GM19099 (cell line): ENCODE data around the gene MAP4K5.

Source experiments
- POLR2A ChIP-seq: IDR thresholded peaks from 3 replicates; pipeline ENCODE4 v1.6.1; 2011; ENCODE audit warnings: low read depth; ENCODE audit not compliant: insufficient read length; ENCODE audit errors: extremely low read depth

MAP4K5 gene

DNA sequence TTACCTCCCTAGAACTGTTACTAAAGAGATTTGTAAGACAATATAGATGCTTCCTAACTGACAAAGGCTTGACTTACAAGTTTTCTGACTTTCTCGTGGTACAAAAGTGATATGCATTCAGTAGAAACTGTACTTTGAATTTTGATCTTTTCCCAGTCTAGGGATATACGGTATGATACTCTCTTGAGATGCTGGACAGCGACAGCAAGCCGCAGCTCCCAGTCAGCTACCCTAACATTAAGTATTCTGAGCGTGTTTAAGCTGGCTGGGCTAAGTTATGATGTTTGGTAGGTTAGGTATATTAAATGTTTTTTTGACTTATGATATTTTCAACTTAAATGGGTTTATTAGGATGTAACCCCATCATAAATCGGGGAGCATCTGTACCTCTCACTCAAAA is 80.5 kb downstream of the MAP4K5 start:
- no peak for TF ChIP-seq POLR2A

DNA sequence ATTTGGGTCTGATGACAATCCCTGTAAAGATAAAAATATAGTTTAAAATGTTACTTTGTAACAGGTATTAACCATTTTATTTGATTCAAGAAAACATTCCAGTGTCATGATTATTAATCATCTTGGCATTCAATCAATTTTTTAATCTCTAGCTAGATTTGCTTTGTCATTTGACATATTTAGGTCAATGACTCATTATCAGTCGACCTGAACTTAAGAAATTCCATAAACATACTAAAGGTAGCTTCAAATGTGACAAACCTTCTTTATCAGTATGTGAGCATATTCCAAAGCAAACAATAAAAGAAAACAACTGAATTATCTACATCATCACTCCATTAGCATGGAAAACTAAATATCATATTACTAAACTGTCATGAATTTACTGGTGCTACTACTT is 84.9 kb downstream of the MAP4K5 start:
- no peak for TF ChIP-seq POLR2A

DNA sequence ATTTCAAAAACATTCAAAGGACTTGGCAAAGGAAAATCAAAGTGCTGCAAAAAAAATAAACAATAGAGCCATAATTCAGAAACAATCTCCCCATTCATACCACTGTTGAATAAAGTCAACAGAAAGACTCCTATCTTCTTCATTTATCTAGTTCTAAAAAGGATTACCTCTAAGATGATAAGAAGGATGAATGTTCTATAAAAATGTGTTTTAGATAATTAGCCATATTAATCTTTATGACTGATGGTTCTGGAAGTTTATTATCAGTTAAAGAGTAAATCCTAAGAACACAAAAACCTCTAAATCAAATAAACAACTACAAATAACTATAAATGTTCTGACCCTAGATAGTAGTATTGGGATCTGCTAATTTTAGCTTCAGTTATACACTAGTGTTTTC is 97.8 kb downstream of the MAP4K5 start:
- TF ChIP-seq POLR2A: no peak

DNA sequence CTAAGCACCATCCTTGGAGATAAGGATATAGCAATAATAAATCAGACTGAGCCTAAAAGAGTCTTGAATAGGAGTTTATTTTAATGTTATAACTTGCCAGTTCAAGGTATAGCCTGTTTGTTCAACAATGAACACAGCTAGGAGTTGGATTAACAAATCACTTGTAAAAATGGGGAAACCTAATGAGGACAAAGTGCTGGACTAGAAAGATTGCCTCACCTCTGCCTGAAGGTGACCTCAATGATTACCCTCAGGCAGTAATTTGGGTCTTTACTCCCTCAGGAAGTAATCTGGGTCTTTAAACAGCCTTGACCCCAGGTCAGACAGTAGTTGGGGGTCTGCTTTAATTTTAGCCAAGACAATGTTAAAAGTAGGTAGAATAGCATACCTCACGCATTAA is 100.2 kb downstream of the MAP4K5 start:
- no peak for TF ChIP-seq POLR2A

DNA sequence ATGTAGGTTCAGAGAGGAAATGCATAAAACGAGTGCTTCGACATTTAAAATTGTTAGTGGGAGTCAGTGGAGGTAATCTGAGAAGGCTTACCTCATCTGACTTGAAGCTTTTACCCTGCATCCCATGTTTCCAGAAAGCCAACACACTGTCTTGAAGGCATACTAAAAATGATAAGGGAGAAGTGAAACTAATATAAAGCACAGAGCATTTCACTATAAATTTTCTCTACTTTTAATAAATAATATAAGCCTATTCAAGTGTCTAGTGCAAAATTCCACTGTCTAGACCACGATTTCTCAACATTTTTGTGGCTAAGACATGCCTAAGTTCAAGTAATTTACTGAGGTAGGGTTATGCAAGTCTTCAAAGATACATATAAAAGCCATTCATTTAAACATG is 106.6 kb downstream of the MAP4K5 start:
- no peak for TF ChIP-seq POLR2A

DNA sequence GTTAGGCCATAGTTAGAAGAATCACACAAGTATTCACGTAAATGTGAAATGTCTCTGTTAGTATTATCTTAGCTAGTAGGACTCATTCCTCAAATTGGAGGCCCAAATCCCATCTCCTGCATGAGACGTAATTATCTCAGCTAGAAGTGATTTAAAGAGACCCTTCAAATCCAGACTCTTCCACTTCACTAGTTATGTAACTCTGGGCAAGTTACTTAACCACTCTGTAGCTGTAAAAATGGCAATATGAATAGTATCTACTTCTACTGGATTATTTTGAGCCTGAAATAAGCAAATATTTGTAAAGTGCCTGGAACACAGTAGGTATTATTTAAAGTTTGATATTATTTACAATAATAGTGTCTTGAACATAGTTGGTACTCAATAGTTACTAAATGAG is 107.3 kb downstream of the MAP4K5 start:
- no peak for TF ChIP-seq POLR2A

DNA sequence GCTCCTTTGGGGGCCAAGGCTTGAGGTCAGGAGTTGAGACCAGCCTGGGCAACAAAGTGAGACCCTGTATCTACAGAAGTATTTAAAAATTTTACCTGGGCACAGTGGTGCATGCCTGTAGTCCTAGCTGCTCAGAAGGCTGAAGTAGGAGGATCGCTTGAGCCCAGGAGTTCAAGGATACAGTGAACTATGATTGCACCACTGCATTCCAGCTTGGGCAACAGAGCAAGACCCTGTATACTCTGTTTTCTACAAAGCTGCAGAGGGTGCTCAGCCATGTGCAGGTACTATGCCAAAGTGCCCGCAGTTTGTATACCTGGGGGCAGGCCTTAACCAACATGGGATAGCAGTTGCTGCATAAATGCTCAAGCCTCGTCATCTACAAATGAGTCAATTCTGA is 108.8 kb downstream of the MAP4K5 start:
- TF ChIP-seq POLR2A: no peak

DNA sequence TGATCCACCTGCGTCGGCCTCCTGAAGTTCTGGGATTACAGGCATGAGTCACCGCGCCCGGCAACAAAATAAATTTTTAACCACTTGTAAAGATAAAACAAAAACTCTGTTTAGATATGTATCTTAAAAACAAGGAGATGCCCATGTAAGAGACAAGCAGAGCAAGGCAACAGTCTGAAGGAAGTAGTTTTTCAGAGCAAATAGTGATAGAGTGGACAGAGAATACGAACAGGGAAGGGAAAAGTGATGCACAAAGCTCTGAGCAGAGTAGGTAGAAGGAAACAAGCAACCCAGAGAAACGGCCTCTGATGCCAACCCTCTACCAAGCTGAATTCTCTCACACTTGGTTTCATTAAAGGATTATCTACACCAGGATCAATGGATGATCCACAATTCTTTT is 110.9 kb downstream of the MAP4K5 start:
- no peak for TF ChIP-seq POLR2A

DNA sequence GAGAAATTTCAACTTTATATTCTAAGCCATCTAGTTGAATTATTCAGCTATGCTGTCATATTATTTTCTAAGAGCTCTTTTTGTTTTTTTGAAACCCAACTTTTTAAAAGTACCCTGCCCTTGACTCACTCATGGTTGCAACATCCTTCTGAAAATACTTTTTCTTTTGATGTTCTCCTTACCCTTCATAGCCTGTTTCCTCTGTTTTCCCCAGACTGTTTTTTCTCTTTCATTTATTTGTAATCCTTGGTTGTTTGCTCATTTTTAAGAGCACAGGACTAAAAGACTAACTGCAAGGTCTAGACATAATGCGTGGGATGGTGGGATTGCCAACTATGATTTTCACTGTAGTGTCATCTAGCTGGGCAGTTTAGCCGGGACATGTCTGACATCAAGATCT is 114.5 kb downstream of the MAP4K5 start:
- no peak for TF ChIP-seq POLR2A

DNA sequence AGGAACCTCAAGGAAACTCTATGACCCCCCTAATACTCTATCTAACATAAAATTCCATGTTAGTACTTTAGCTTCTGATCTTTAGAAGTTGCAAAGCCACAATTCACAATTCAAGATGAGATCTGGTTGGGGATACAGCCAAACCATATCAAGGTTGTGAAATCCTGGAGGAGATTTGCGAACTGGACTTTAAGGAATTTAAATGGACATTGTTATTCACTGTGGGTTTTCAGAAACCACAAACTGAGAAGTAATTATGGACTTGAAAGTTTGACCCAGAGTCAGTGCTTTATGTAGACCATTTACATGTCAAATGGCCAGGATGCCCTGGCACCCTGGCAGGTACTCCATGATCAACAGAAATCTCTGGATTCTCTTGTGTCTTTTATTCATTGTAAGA is 121.4 kb downstream of the MAP4K5 start:
- no peak for TF ChIP-seq POLR2A

DNA sequence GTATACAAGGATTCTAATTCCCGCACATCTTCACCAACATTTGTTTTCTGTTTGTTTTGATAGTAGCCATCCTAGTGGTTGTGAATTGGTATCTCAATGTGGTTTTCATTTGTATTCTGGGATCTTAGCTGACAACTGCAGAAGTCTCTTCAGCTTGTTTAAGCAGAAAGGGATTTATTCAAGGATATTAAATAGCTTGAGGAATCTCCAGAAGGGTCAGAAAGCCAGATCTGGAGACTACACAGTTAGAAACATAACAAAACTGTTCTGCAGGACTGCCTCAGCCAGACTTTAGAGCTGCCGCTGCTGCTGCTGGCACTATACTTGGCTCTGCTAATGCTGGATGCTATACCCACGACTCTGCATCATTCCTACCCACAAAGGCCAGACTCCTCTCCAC is 122.3 kb downstream of the MAP4K5 start:
- no peak for TF ChIP-seq POLR2A

DNA sequence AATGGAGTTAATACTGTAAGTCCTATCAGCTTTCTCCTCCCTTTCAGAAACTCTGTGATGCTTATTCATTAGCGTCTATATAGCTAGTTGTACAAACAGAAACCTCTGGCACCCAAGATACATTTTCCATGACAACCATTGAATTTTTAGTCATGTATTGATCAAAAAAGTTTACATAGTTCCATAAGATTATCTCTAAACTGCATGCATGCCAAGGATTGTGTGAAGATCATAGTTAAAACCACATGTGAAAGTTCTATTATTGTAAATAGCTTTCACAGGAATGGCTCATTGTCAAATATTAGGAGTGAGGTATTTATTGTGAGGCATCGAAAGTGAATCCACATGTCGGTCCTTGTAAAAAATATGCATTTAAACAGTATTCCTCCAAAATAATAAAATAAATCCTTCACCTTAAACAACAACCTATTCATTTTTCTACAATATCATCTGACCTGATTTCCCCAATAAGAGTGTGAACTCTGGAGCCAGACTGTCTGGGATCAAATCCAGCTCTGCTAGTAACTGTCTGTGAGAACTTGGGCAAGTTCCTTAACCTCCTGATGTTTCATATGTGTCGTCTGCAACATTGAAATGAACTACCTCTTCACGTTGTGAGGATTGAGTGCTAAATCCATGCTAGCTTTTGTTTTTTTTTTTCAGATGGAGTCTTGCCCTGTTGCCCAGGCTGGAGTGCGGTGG is 125.1 kb downstream of the MAP4K5 start:
- TF ChIP-seq POLR2A: no peak

DNA sequence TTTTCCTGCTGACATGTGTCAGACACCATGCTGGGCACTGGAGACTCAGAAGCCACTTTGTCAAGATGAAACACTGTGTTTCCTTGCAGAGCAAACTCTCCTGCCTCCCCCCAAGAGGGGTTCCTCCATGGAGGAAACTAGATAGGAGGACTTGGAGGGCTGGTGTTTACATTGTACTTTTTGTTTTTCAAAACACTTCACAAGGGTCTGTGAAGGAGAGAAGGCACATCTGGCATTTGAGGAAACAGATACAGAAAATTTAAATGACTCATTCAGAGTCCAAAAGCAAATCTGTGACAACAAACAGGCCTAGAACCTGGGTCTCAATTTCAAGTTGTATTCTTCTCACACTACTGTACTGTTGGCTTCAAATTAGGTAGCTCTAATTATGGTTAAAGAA is 128.9 kb downstream of the MAP4K5 start:
- TF ChIP-seq POLR2A: no peak

DNA sequence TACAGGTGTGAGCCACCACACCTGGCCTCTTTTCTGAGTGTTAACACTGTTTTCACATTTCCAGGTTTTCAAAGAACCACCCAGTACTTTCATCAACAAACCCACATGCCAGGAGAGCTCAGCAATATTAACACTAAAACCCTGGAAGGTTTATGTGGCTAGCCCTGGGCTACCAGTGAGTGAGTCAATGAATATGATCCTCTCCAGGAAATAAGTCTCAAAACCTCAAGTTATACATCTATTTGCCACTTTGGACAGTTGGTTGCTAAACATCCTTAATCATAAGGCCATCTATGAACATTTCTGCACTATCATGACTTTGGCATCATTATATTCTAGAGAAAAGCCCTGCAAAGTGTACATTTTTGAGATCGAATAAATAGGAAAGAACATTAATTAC is 129.4 kb downstream of the MAP4K5 start:
- no peak for TF ChIP-seq POLR2A

DNA sequence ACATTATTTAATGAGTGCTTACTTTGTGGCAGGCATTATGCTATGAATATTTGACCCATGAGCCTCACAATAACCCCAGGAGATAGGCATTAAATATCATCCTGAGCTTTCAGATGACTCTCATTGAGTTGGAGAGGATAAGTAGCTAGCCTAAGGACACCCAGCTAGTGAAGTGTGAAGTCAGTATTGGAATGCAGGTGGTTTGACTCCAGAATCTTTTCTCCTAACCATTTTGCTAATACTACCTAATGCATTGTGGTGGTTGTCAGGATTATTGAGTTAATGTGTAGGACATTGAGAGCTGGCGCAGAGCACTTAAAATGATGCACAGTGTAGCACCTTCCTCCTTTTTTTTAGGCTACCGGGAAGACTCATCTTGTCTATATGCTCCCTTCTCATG is 131.9 kb downstream of the MAP4K5 start:
- no peak for TF ChIP-seq POLR2A

DNA sequence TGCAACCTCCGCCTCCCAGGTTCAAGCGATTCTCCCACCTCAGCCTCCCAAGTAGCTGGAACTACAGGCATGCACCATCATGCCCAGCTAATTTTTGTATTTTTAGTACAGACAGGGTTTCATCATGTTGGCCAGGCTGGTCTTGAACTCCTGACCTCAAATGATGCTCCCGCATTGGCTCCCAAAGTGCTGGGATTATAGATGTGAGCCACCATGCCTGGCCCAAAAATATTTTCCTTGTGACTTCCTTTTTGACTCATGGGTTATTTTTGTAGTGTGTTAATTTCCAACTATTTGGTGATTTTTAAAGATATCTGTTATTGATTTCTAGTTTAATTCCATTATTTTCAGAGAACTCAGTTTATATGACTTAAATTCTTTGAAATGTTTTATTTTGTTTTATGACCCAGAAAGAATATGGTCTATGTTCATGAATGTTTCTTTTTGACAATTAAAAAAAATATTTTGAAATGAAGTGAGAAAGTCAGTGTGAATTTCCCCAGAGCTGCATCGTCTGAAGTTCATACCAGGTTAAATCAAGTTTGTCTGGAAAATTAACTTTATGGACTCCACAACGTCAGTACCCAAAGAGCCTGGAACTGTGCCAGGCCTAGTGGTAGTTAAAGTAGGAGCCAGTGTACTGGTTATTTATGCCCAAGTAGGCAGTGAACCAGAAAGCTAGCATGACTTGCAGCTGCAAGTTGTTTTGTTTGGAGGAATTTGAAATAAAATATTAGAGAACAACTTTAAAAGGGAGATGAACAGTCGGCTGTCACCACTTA is 132.9 kb downstream of the MAP4K5 start:
- TF ChIP-seq POLR2A: no peak
